K562 (cell line): ENCODE measurements around the gene S100P. TPM values are rescaled to one million over a fixed set of nuclear protein-coding genes. Genes with fewer than 3 reads are reported as not detected.
A peak's percentile ranks its signal among the peaks of the same experiment; 100 is the strongest.

Experiments
- BCOR ChIP-seq: fragments of 450-650 bp; IDR thresholded peaks from 2 replicates; pipeline ENCODE4 v1.6.1; 2016
- CBX3 ChIP-seq, 2 experiments: IDR thresholded peaks; 1 replicate in 1 of 2; 2 replicates in 1 of 2; pipeline ENCODE4 v1.6.1; 2012; ENCODE audit warnings: inconsistent platforms in 2 of 2, low read length in 2 of 2, borderline replicate concordance in 1 of 2, control low read depth in 1 of 2
- DEAF1 ChIP-seq: fragments of 450-650 bp; formaldehyde crosslinking; IDR thresholded peaks from 2 replicates; pipeline ENCODE4 v1.4.0; 2020; ENCODE audit warnings: mild to moderate bottlenecking, moderate library complexity
- E2F4 ChIP-seq: sonication (generic); formaldehyde crosslinking; IDR thresholded peaks from 2 replicates; pipeline ENCODE4 v1.8.0; 2022; ENCODE audit warnings: mild to moderate bottlenecking, low read depth, missing genetic modification reagents
- EGR1 ChIP-seq: fragments of 450-650 bp; conservative IDR thresholded peaks from 2 replicates; pipeline ENCODE4 v1.6.1; 2017; ENCODE audit warnings: mild to moderate bottlenecking
- MED1 ChIP-seq: sonication (generic); formaldehyde crosslinking; IDR thresholded peaks from 2 replicates; pipeline ENCODE4 v1.8.1; 2023; ENCODE audit warnings: missing genetic modification reagents, borderline replicate concordance
- MTA1 ChIP-seq: fragments of 450-650 bp; IDR thresholded peaks from 2 replicates; pipeline ENCODE4 v1.6.1; 2017; ENCODE audit warnings: borderline replicate concordance
- NR4A1 ChIP-seq, 2 experiments: fragments of 250-450 bp in 1 of 2; fragments of 450-650 bp in 1 of 2; sonication (Bioruptor Pico) in 1 of 2; IDR thresholded peaks; 2 replicates each; pipeline versions ENCODE4 v1.4.0 to v1.6.1; 2016 to 2020; ENCODE audit warnings: mild to moderate bottlenecking in 2 of 2, missing compliant biosample characterization in 1 of 2, missing genetic modification characterization in 1 of 2, moderate library complexity in 1 of 2
- PHB ChIP-seq: fragments of 250-450 bp; sonication (Bioruptor Pico); IDR thresholded peaks from 2 replicates; pipeline ENCODE4 v1.5.0; 2021
- POU5F1 ChIP-seq: fragments of 150-350 bp; IDR thresholded peaks from 2 replicates; pipeline ENCODE4 v1.6.1; 2014; ENCODE audit warnings: borderline replicate concordance, low read length, low read depth, mild to moderate bottlenecking; ENCODE audit not compliant: partially characterized antibody
- SP2 ChIP-seq: IDR thresholded peaks from 2 replicates; pipeline ENCODE4 v1.6.1; 2011; ENCODE audit warnings: mild to moderate bottlenecking, low read depth, low read length, moderate library complexity; ENCODE audit not compliant: poor library complexity, severe bottlenecking; ENCODE audit errors: extremely low read depth
- ZNF121 ChIP-seq: sonication (generic); formaldehyde crosslinking; conservative IDR thresholded peaks from 2 replicates; pipeline ENCODE4 v1.8.0; 2022; ENCODE audit warnings: missing genetic modification reagents
- polyA plus RNA-seq, 8 experiments: library from polyadenylated mRNA; depleted of rRNA in 4 of 8; stranded (reverse) in 5 of 8; unstranded in 3 of 8; fragments of >200 nt; fragmentation: Nextera tagmentation in 2 of 8; fragmentation: Illumina TruSeq in 1 of 8; extraction: Ambion mirVana in 2 of 8; extraction: Trizol in 1 of 8; gene quantifications; 2 replicates each; pipeline versions ENCODE4 v1.2.1 to v1.2.3, GENCODE V29; 2011 to 2014; ENCODE audit warnings: inconsistent platforms in 1 of 8, missing spikeins in 1 of 8
- total RNA-seq, 7 experiments: library from RNA; depleted of rRNA in 6 of 7; stranded (reverse); fragments of >200 nt in 6 of 7; fragmentation: Illumina TruSeq in 2 of 7; extraction: Trizol in 2 of 7; gene quantifications; 2 replicates each; pipeline versions ENCODE4 v1.2.1 to v1.2.3, GENCODE V29; 2011 to 2021; ENCODE audit warnings: low replicate concordance in 1 of 7
- TF ChIP-seq, protein P1 (sequence below): fragments of 450-650 bp; IDR thresholded peaks from 2 replicates; pipeline ENCODE4 v1.6.1; 2016; ENCODE audit warnings: mild to moderate bottlenecking, moderate library complexity

S100P gene
- total and polyA plus RNA-seq, 9 of the 15 experiments (the other 6 are each of a cell fraction or from before 2014, with no cell fraction given): 4.1 to 23.8 (median 7.5) TPM

GRCh38 chr4:6730603-6731317, 37.1 kb downstream of the S100P start (continued):
- TF ChIP-seq, protein P1, sequence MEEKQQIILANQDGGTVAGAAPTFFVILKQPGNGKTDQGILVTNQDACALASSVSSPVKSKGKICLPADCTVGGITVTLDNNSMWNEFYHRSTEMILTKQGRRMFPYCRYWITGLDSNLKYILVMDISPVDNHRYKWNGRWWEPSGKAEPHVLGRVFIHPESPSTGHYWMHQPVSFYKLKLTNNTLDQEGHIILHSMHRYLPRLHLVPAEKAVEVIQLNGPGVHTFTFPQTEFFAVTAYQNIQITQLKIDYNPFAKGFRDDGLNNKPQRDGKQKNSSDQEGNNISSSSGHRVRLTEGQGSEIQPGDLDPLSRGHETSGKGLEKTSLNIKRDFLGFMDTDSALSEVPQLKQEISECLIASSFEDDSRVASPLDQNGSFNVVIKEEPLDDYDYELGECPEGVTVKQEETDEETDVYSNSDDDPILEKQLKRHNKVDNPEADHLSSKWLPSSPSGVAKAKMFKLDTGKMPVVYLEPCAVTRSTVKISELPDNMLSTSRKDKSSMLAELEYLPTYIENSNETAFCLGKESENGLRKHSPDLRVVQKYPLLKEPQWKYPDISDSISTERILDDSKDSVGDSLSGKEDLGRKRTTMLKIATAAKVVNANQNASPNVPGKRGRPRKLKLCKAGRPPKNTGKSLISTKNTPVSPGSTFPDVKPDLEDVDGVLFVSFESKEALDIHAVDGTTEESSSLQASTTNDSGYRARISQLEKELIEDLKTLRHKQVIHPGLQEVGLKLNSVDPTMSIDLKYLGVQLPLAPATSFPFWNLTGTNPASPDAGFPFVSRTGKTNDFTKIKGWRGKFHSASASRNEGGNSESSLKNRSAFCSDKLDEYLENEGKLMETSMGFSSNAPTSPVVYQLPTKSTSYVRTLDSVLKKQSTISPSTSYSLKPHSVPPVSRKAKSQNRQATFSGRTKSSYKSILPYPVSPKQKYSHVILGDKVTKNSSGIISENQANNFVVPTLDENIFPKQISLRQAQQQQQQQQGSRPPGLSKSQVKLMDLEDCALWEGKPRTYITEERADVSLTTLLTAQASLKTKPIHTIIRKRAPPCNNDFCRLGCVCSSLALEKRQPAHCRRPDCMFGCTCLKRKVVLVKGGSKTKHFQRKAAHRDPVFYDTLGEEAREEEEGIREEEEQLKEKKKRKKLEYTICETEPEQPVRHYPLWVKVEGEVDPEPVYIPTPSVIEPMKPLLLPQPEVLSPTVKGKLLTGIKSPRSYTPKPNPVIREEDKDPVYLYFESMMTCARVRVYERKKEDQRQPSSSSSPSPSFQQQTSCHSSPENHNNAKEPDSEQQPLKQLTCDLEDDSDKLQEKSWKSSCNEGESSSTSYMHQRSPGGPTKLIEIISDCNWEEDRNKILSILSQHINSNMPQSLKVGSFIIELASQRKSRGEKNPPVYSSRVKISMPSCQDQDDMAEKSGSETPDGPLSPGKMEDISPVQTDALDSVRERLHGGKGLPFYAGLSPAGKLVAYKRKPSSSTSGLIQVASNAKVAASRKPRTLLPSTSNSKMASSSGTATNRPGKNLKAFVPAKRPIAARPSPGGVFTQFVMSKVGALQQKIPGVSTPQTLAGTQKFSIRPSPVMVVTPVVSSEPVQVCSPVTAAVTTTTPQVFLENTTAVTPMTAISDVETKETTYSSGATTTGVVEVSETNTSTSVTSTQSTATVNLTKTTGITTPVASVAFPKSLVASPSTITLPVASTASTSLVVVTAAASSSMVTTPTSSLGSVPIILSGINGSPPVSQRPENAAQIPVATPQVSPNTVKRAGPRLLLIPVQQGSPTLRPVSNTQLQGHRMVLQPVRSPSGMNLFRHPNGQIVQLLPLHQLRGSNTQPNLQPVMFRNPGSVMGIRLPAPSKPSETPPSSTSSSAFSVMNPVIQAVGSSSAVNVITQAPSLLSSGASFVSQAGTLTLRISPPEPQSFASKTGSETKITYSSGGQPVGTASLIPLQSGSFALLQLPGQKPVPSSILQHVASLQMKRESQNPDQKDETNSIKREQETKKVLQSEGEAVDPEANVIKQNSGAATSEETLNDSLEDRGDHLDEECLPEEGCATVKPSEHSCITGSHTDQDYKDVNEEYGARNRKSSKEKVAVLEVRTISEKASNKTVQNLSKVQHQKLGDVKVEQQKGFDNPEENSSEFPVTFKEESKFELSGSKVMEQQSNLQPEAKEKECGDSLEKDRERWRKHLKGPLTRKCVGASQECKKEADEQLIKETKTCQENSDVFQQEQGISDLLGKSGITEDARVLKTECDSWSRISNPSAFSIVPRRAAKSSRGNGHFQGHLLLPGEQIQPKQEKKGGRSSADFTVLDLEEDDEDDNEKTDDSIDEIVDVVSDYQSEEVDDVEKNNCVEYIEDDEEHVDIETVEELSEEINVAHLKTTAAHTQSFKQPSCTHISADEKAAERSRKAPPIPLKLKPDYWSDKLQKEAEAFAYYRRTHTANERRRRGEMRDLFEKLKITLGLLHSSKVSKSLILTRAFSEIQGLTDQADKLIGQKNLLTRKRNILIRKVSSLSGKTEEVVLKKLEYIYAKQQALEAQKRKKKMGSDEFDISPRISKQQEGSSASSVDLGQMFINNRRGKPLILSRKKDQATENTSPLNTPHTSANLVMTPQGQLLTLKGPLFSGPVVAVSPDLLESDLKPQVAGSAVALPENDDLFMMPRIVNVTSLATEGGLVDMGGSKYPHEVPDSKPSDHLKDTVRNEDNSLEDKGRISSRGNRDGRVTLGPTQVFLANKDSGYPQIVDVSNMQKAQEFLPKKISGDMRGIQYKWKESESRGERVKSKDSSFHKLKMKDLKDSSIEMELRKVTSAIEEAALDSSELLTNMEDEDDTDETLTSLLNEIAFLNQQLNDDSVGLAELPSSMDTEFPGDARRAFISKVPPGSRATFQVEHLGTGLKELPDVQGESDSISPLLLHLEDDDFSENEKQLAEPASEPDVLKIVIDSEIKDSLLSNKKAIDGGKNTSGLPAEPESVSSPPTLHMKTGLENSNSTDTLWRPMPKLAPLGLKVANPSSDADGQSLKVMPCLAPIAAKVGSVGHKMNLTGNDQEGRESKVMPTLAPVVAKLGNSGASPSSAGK: peak; percentile 76
- TF ChIP-seq CBX3 (IDR thresholded peaks at IDR 0.05; ENCODE audit: borderline replicate concordance in 1 of 2, low read length in 2 of 2) (no peak), EGR1 (peak; percentile 95), ZNF121 (CRISPR knock-in tag) (no peak), PHB (CRISPR knock-in tag) (no peak), E2F4 (no peak), DEAF1 (CRISPR knock-in tag) (0 out of 2 replicates have a peak, but pooled peaks have one; percentile 4), MED1 (CRISPR knock-in tag) (no peak), NR4A1 (CRISPR knock-in tag; IDR thresholded peaks at IDR 0.05) (no peak), NR4A1 (tag; IDR thresholded peaks at IDR 0.05) (peak; percentile 64; the same call in 1 of the 2 replicates), SP2 (no peak), MTA1 (peak; percentile 88), BCOR (peak; percentile 78), POU5F1 (no peak)
